NT2/D1 (cell line): Measurements from ENCODE around the gene EDA2R.

Experiments used
- SUZ12 ChIP-seq: IDR thresholded peaks from 2 replicates; pipeline ENCODE4 v1.6.1; 2011; ENCODE audit not compliant: insufficient read length, insufficient read depth; ENCODE audit errors: extremely low read depth
- YY1 ChIP-seq: IDR thresholded peaks from 2 replicates; pipeline ENCODE4 v1.6.1; 2011; ENCODE audit not compliant: insufficient read length, insufficient read depth
- ZNF274 ChIP-seq: IDR thresholded peaks from 2 replicates; pipeline ENCODE4 v1.6.1; 2011; ENCODE audit warnings: mild to moderate bottlenecking, low read depth, low read length

GRCh38 chrX:66632473-66632872 is 6.4 kb downstream of the EDA2R start:
- no peak for TF ChIP-seq ZNF274
- no peak for TF ChIP-seq SUZ12
- TF ChIP-seq YY1: no peak
